ENCODE results near the gene ZNF689. TPM values are rescaled to one million over a fixed set of nuclear protein-coding genes. Genes with fewer than 3 reads are reported as not detected.

The ZNF689 gene
- total and polyA plus RNA-seq, 2 of the 13 experiments (the other 11 are each of a cell fraction or from before 2014, with no cell fraction given), result 9.7 to 19.5 TPM

GRCh38 chr16:30609926-30610839 is at the start of gene ZNF689 (continued):
- peak; percentile 82; the same call in 1 of the 2 replicates for TF ChIP-seq AHDC1 (CRISPR knock-in tag; IDR thresholded peaks at IDR 0.05; ENCODE audit: borderline replicate concordance)
- peak; percentile 33; the same call in 1 of the 2 replicates for TF ChIP-seq FOXK2 (IDR thresholded peaks at IDR 0.05)
- no peak for TF ChIP-seq THYN1 (CRISPR knock-in tag; IDR thresholded peaks at IDR 0.05; ENCODE audit: borderline replicate concordance, low read depth)
- peak; percentile 83; the same call in 1 of the 2 replicates for TF ChIP-seq TEF (CRISPR knock-in tag; IDR thresholded peaks at IDR 0.05)
- no peak for TF ChIP-seq JUN (CRISPR knock-in tag; IDR thresholded peaks at IDR 0.05)
- no peak for TF ChIP-seq CBX1 (IDR thresholded peaks at IDR 0.05; ENCODE audit: low read depth)
- TF ChIP-seq ZNF605 (CRISPR knock-in tag; IDR thresholded peaks at IDR 0.05), result peak; percentile 98
- 0 out of 2 replicates have a peak, but pooled peaks have one; percentile 36 for TF ChIP-seq MTF2 (CRISPR knock-in tag; IDR thresholded peaks at IDR 0.05; ENCODE audit: borderline replicate concordance)
- no peak for TF ChIP-seq ZFP36L2 (CRISPR knock-in tag; IDR thresholded peaks at IDR 0.05)
- TF ChIP-seq ZBTB21 (CRISPR knock-in tag; IDR thresholded peaks at IDR 0.05), result peak; percentile 45
- TF ChIP-seq ZFYVE20 (CRISPR knock-in tag; IDR thresholded peaks at IDR 0.05; ENCODE audit: borderline replicate concordance, low read depth), result peak; percentile 64; the same call in 1 of the 2 replicates
- no peak; the same call in 1 of the 2 replicates for TF ChIP-seq PRMT3 (CRISPR knock-in tag; IDR thresholded peaks at IDR 0.05; ENCODE audit: borderline replicate concordance, low read depth)
- TF ChIP-seq ELF4 (CRISPR knock-in tag; IDR thresholded peaks at IDR 0.05; ENCODE audit: borderline replicate concordance), result peak; percentile 91; the same call in 1 of the 2 replicates
- TF ChIP-seq ZSCAN12 (CRISPR knock-in tag; IDR thresholded peaks at IDR 0.05), result peak; percentile 49; the same call in 1 of the 2 replicates
- peak; percentile 21; the same call in 1 of the 2 replicates for TF ChIP-seq CTCF (CRISPR knock-in tag; IDR thresholded peaks at IDR 0.05)
- peak; percentile 84 for TF ChIP-seq POGZ (CRISPR knock-in tag; IDR thresholded peaks at IDR 0.05)
- peak; percentile 99 for TF ChIP-seq ZFP82 (CRISPR knock-in tag; IDR thresholded peaks at IDR 0.05; ENCODE audit: borderline replicate concordance)
- peak; percentile 95 for TF ChIP-seq ZNF362 (CRISPR knock-in tag; IDR thresholded peaks at IDR 0.05; ENCODE audit: borderline replicate concordance)
- peak; percentile 55; the same call in 1 of the 2 replicates for TF ChIP-seq ZSCAN29 (CRISPR knock-in tag; conservative IDR thresholded peaks at IDR 0.05)

Data from HepG2 (cell line).